ENCODE measurements around the gene ARL3.

ARL3 gene

GRCh38 chr10:102634686-102635085 is 79.5 kb downstream of the ARL3 start:
- no peak for DNase-seq
- Histone ChIP-seq H3K27ac (no peak overlapping the region), H3K36me3 (peaks cover 9% of the 10 kb centered on the region), H3K9me3 (ENCODE audit: severe bottlenecking) (no peaks in the 10 kb centered on the region), H3K4me3 (ENCODE audit: low read depth, low read length) (no peak overlapping the region), H3K27me3 (ENCODE audit: insufficient read depth, low read depth, severe bottlenecking) (no peaks in the 10 kb centered on the region)
- TF ChIP-seq, protein P1, sequence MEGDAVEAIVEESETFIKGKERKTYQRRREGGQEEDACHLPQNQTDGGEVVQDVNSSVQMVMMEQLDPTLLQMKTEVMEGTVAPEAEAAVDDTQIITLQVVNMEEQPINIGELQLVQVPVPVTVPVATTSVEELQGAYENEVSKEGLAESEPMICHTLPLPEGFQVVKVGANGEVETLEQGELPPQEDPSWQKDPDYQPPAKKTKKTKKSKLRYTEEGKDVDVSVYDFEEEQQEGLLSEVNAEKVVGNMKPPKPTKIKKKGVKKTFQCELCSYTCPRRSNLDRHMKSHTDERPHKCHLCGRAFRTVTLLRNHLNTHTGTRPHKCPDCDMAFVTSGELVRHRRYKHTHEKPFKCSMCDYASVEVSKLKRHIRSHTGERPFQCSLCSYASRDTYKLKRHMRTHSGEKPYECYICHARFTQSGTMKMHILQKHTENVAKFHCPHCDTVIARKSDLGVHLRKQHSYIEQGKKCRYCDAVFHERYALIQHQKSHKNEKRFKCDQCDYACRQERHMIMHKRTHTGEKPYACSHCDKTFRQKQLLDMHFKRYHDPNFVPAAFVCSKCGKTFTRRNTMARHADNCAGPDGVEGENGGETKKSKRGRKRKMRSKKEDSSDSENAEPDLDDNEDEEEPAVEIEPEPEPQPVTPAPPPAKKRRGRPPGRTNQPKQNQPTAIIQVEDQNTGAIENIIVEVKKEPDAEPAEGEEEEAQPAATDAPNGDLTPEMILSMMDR (IDR thresholded peaks at IDR 0.05; ENCODE audit: low read depth, low read length), result no peak

DNA sequence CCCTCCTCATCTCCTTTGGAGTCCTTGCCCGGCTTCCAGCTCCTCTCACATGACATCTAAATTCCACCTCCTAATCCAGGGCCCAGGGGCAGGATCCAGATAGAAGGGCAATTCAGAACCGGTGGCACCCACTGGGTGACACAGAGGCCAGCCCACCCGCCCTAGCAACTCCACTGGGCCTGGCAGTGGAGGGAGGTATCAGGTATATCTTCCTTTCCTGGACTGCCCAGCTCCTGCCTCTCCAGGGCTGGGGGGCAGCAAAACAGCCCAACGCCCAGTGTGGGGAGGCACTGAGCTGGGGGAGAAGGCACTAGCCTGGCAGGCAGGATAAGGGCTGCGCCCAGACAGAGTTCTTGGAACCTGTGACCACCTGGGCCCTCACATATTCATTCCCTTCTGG is 80.3 kb downstream of the ARL3 start:
- no peaks in the 10 kb centered on the region for H3K9me3 ChIP-seq (ENCODE audit: severe bottlenecking)
- H3K27ac ChIP-seq, result no peak overlapping the region
- no peak for DNase-seq
- no peaks in the 10 kb centered on the region for H3K27me3 ChIP-seq (ENCODE audit: insufficient read depth, low read depth, severe bottlenecking)
- peaks cover 9% of the 10 kb centered on the region for H3K36me3 ChIP-seq
- TF ChIP-seq, protein P1 (IDR thresholded peaks at IDR 0.05; ENCODE audit: low read depth, low read length), result no peak
- H3K4me3 ChIP-seq (ENCODE audit: low read depth, low read length), result no peak overlapping the region

GRCh38 chr10:102633287-102633686 is 80.9 kb downstream of the ARL3 start:
- TF ChIP-seq, protein P1 (IDR thresholded peaks at IDR 0.05; ENCODE audit: low read depth, low read length), result no peak
- Histone ChIP-seq H3K27me3 (ENCODE audit: insufficient read depth, low read depth, severe bottlenecking) (no peaks in the 10 kb centered on the region), H3K27ac (no peak overlapping the region), H3K4me3 (ENCODE audit: low read depth, low read length) (no peak overlapping the region), H3K36me3 (peaks cover 9% of the 10 kb centered on the region), H3K9me3 (ENCODE audit: severe bottlenecking) (no peaks in the 10 kb centered on the region)
- DNase-seq, result no peak

DNA sequence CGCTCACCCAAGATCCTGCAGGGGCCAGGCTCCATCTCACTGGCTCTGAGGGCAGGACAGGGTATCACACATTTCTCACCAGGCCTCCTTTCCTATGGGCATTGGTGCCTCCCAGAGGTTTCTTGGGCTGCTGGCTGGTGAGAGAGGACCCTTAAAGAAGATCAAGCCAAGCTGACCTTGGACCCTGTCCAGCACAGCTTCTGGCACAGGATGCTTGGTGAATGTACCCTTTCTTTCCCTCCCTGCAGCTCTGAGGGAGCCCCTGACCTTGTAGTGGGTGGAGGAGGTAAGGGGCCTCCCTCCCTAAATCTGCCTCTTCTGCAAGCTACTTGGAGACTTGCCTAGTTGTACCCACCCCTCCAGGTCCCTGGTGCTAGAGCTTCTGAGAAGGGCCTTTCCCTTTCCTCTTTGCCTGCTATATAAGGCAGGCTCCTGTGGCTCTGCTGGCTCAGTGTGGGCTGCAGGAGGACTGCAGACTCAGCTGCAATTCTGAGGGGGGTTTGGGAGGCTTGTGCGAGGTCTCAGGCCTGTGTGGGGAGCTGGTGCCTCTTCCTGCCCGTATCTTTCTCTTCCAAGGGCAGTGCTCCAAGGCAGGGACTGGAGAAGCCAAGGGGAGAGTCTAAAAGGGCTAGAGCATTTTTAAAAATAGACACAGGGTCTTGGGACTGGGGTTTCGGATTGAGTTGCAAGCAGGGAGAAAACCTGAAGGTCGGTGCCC is 81.6 kb downstream of the ARL3 start:
- no peak overlapping the region for H3K27ac ChIP-seq
- TF ChIP-seq, protein P1 (IDR thresholded peaks at IDR 0.05; ENCODE audit: low read depth, low read length), result no peak
- no peak for DNase-seq

GRCh38 chr10:102631525-102632393 is 82.4 kb downstream of the ARL3 start:
- Histone ChIP-seq H3K9me3 (ENCODE audit: severe bottlenecking) (no peaks in the 10 kb centered on the region), H3K36me3 (peaks cover 9% of the 10 kb centered on the region), H3K27ac (no peak overlapping the region), H3K27me3 (ENCODE audit: insufficient read depth, low read depth, severe bottlenecking) (no peaks in the 10 kb centered on the region), H3K4me3 (ENCODE audit: low read depth, low read length) (no peak overlapping the region)
- TF ChIP-seq, protein P1 (IDR thresholded peaks at IDR 0.05; ENCODE audit: low read depth, low read length), result no peak
- no peak for DNase-seq

More for the DNA sequence above, 81.6 kb downstream of the ARL3 start:
- peaks cover 9% of the 10 kb centered on the region for H3K36me3 ChIP-seq
- H3K9me3 ChIP-seq (ENCODE audit: severe bottlenecking), result no peaks in the 10 kb centered on the region
- H3K4me3 ChIP-seq (ENCODE audit: low read depth, low read length), result no peak overlapping the region
- no peaks in the 10 kb centered on the region for H3K27me3 ChIP-seq (ENCODE audit: insufficient read depth, low read depth, severe bottlenecking)

Measured in WERI-Rb-1 (cell line).